ENCODE results near the gene LPP. TPM values are rescaled to one million over a fixed set of nuclear protein-coding genes. Genes with fewer than 3 reads are reported as not detected.

LPP gene
- total RNA-seq, 1 donor from 2014 or later, result 184 TPM

DNA sequence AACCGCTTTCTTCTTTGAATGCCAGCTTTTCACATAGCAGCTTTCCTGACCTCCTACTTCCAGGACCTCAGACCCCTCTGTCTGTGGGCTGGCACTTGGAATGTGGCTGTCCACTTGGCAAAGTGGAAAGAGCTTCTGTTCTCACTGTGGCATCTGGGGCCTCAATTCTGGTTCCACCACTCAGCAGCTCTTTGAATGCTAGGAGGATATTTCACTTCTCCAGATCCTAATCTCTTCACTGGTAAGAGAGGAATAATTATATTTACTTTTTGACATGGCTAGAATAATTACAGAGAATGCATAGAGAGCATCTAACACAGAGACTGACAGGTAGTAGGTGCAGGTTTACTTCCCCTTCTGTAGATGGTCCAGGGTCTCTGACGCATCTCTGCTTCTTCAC is 405.9 kb downstream of the LPP start:
- Mint-ChIP-seq H3K9me3 (ENCODE audit: unreplicated experiment) (no peaks in the 10 kb centered on the region), H3K4me1 (ENCODE audit: unreplicated experiment) (peaks cover 16% of the 10 kb centered on the region), H3K4me3 (ENCODE audit: unreplicated experiment) (no peak overlapping the region), H3K27ac (ENCODE audit: unreplicated experiment) (no peak overlapping the region), H3K27me3 (ENCODE audit: unreplicated experiment) (no peaks in the 10 kb centered on the region), H3K36me3 (ENCODE audit: unreplicated experiment) (peaks cover 4% of the 10 kb centered on the region)
- TF ChIP-seq, protein P1, sequence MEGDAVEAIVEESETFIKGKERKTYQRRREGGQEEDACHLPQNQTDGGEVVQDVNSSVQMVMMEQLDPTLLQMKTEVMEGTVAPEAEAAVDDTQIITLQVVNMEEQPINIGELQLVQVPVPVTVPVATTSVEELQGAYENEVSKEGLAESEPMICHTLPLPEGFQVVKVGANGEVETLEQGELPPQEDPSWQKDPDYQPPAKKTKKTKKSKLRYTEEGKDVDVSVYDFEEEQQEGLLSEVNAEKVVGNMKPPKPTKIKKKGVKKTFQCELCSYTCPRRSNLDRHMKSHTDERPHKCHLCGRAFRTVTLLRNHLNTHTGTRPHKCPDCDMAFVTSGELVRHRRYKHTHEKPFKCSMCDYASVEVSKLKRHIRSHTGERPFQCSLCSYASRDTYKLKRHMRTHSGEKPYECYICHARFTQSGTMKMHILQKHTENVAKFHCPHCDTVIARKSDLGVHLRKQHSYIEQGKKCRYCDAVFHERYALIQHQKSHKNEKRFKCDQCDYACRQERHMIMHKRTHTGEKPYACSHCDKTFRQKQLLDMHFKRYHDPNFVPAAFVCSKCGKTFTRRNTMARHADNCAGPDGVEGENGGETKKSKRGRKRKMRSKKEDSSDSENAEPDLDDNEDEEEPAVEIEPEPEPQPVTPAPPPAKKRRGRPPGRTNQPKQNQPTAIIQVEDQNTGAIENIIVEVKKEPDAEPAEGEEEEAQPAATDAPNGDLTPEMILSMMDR (IDR thresholded peaks at IDR 0.05), result no peak
- DNase-seq (ENCODE audit: extremely low spot score, unreplicated experiment), result no peak

DNA sequence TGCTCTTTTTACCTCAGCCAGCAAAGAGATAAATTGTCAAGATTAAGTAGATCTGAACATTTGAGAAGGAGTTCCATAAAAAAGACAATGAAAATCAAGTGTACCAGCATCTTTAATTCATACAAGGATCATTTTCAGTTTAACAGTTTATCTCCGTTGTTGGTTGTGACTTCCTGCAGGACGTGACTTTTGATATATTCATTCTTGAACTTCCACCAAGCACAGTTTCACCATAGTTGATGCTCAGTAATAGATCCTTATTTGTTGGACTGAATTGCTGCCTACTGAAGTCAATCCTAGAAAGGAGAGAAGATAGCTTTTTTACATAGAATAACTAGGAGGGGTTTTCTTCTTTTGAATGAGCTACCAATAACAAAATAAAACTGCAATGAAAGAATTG is 408.2 kb downstream of the LPP start:
- H3K9me3 Mint-ChIP-seq (ENCODE audit: unreplicated experiment), result no peaks in the 10 kb centered on the region
- no peak overlapping the region for H3K4me3 Mint-ChIP-seq (ENCODE audit: unreplicated experiment)
- H3K27ac Mint-ChIP-seq (ENCODE audit: unreplicated experiment), result no peak overlapping the region
- TF ChIP-seq, protein P1 (IDR thresholded peaks at IDR 0.05), result no peak
- H3K4me1 Mint-ChIP-seq (ENCODE audit: unreplicated experiment), result peaks cover 22% of the 10 kb centered on the region
- H3K27me3 Mint-ChIP-seq (ENCODE audit: unreplicated experiment), result no peaks in the 10 kb centered on the region
- peaks cover 4% of the 10 kb centered on the region for H3K36me3 Mint-ChIP-seq (ENCODE audit: unreplicated experiment)
- DNase-seq (ENCODE audit: extremely low spot score, unreplicated experiment), result no peak

DNA sequence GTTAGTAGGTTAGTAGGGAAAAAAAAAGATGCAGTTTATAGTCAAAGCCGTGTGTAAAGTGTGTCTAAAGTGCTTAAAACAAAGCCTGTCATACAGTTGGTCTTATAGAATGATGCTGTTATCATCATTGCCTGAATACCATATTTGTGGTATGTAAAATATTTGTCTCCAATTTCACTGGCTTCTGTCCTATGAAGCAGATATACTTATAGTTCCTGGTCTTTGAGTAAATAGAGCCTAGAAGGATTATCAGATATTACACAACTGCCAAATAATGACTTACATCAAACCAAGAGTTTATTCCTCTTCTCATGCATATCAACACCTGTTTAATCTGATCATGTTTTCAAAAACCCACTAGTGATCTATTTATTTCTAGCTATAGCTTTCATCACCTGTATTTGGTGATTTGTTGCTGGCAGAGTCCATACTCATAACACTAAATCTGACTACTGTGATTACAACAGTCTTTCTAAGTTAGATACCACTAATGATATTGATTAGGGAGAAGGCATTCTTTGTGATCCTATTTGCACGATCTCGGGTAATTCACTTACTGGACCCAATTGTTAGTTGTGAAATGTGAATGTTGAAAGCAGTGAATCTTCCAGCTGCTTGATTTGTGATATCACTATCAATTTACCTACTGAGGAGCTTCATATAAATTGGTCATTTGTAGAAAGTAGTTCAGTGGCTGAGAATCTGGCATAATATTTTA is 413.7 kb downstream of the LPP start:
- no peak overlapping the region for H3K4me3 Mint-ChIP-seq (ENCODE audit: unreplicated experiment)
- DNase-seq (ENCODE audit: extremely low spot score, unreplicated experiment), result no peak
- H3K27me3 Mint-ChIP-seq (ENCODE audit: unreplicated experiment), result no peaks in the 10 kb centered on the region
- H3K27ac Mint-ChIP-seq (ENCODE audit: unreplicated experiment), result no peak overlapping the region
- TF ChIP-seq, protein P1 (IDR thresholded peaks at IDR 0.05), result no peak
- no peaks in the 10 kb centered on the region for H3K9me3 Mint-ChIP-seq (ENCODE audit: unreplicated experiment)
- peaks cover 42% of the 10 kb centered on the region for H3K4me1 Mint-ChIP-seq (ENCODE audit: unreplicated experiment)
- peaks cover 2% of the 10 kb centered on the region for H3K36me3 Mint-ChIP-seq (ENCODE audit: unreplicated experiment)

DNA sequence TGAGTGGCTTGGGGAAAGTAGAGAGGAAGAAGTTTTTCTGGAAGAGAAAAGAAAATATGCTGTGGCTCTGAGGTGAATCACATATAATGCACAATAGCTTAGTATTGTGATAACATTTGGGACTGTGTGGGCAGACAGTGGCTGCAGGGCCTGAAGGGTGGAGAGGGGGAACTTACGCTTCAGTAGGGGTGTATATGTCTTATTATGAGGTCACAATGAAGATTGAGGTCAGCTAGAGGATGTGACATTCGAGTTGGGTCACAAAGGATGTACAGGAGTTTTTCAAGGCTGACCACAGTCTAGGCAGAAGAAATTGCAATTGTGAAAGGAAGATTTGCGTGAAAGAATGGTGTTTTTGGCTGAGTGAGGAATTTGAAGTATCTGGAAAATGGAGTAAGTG is 414.8 kb downstream of the LPP start:
- H3K27ac Mint-ChIP-seq (ENCODE audit: unreplicated experiment), result peak overlapping the region; percentile 12
- H3K4me3 Mint-ChIP-seq (ENCODE audit: unreplicated experiment), result no peak overlapping the region
- no peaks in the 10 kb centered on the region for H3K36me3 Mint-ChIP-seq (ENCODE audit: unreplicated experiment)
- no peaks in the 10 kb centered on the region for H3K27me3 Mint-ChIP-seq (ENCODE audit: unreplicated experiment)
- H3K9me3 Mint-ChIP-seq (ENCODE audit: unreplicated experiment), result no peaks in the 10 kb centered on the region
- DNase-seq (ENCODE audit: extremely low spot score, unreplicated experiment), result no peak
- TF ChIP-seq, protein P1 (IDR thresholded peaks at IDR 0.05), result no peak
- H3K4me1 Mint-ChIP-seq (ENCODE audit: unreplicated experiment), result peaks cover 46% of the 10 kb centered on the region

DNA sequence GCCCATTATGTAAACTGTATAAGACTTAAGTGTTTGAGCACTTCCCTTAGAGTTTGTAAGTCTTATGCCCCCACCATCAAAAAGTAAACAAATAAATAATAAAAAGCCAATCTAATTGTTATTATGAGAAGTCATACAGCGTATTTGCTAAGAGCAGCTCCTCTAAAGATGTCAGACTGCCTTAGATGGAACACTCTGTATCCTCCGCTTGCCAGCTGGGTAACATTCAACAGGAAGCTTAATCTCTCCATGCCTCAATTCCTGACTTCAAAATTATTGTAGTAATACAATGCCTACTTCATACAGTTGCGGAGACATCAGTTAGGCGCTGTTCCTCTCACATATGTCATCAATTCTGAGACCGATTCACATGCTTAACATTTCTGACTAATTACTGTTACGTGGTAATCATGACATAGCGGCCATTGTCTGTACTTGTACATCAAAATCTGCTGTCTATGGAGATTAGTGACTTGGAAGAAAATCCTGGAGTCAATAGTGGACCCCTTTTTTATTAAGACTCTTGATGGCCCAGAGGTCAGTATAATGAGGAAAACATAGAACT is 417.7 kb downstream of the LPP start:
- H3K27me3 Mint-ChIP-seq (ENCODE audit: unreplicated experiment), result no peaks in the 10 kb centered on the region

More for the DNA sequence above, 417.7 kb downstream of the LPP start:
- no peak for DNase-seq (ENCODE audit: extremely low spot score, unreplicated experiment)
- Mint-ChIP-seq H3K27ac (ENCODE audit: unreplicated experiment) (no peak overlapping the region), H3K4me3 (ENCODE audit: unreplicated experiment) (no peak overlapping the region), H3K9me3 (ENCODE audit: unreplicated experiment) (no peaks in the 10 kb centered on the region), H3K36me3 (ENCODE audit: unreplicated experiment) (no peaks in the 10 kb centered on the region), H3K4me1 (ENCODE audit: unreplicated experiment) (peaks cover 63% of the 10 kb centered on the region)
- TF ChIP-seq, protein P1 (IDR thresholded peaks at IDR 0.05), result no peak

Measured in osteocyte (in vitro differentiated cells).